Measurements from ENCODE around the gene TAX1BP3. TPM values are rescaled to one million over a fixed set of nuclear protein-coding genes. Genes with fewer than 3 reads are reported as not detected.

The TAX1BP3 gene
- total and polyA plus RNA-seq, 2 of the 13 experiments (the other 11 are each of a cell fraction or from before 2014, with no cell fraction given), result 16.7 to 45.1 TPM

DNA sequence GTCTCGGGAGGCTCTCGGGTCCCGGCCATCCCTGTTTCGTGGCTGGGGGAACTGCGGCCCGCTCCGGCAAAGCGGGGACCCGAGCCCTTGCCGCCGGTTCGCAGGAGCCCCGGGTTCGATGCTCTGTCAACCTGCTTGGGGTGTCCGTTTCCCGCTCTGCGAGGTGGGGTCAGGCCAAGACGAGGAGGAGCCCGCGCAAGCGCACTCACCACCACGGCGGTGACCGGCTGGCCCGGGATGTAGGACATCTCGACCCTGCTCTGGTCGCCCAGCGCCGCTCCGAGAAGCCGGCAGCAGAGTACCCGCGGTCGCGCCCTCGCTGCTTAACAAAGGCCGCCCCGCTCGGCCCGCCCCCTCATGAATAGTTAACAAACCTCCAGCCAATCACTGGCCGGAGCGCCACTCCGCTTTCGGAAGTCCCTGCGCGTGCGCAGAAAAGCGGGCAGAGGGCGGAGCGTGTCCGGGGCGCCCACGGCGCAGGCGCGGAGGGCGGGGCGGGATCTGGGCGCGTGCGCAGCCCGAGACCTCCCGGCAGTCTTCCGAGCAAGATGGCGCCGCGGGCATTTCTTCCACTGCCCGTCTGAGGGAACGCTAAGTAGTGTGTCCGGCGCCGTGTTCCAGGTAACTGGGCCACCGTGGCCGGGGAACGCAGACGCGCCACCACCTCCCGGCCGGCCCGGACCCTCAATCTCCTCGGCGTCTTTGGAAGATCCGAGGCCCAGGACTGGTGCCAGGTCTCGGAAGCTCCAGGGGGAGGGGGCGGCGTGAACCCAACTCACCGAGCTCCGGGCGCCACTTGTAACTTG, at the start of gene TAX1BP3, which contains the start of gene EMC6 (continued):
- no peak for TF ChIP-seq ELF4 (CRISPR knock-in tag; IDR thresholded peaks at IDR 0.05; ENCODE audit: borderline replicate concordance)
- TF ChIP-seq, protein P1, sequence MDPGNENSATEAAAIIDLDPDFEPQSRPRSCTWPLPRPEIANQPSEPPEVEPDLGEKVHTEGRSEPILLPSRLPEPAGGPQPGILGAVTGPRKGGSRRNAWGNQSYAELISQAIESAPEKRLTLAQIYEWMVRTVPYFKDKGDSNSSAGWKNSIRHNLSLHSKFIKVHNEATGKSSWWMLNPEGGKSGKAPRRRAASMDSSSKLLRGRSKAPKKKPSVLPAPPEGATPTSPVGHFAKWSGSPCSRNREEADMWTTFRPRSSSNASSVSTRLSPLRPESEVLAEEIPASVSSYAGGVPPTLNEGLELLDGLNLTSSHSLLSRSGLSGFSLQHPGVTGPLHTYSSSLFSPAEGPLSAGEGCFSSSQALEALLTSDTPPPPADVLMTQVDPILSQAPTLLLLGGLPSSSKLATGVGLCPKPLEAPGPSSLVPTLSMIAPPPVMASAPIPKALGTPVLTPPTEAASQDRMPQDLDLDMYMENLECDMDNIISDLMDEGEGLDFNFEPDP (CRISPR knock-in tag; conservative IDR thresholded peaks at IDR 0.05), result no peak
- TF ChIP-seq ZNF274 (CRISPR knock-in tag; IDR thresholded peaks at IDR 0.05), result peak; percentile 26; the same call in 1 of the 2 replicates
- peak; percentile 32; the same call in 1 of the 2 replicates for TF ChIP-seq ZNF879 (CRISPR knock-in tag; IDR thresholded peaks at IDR 0.05)
- TF ChIP-seq HNF4A (CRISPR knock-in tag; IDR thresholded peaks at IDR 0.05), result no peak
- no peak for TF ChIP-seq FOXP1 (IDR thresholded peaks at IDR 0.05)
- TF ChIP-seq FOXP1 (CRISPR knock-in tag; IDR thresholded peaks at IDR 0.05), result no peak
- TF ChIP-seq, protein P2, sequence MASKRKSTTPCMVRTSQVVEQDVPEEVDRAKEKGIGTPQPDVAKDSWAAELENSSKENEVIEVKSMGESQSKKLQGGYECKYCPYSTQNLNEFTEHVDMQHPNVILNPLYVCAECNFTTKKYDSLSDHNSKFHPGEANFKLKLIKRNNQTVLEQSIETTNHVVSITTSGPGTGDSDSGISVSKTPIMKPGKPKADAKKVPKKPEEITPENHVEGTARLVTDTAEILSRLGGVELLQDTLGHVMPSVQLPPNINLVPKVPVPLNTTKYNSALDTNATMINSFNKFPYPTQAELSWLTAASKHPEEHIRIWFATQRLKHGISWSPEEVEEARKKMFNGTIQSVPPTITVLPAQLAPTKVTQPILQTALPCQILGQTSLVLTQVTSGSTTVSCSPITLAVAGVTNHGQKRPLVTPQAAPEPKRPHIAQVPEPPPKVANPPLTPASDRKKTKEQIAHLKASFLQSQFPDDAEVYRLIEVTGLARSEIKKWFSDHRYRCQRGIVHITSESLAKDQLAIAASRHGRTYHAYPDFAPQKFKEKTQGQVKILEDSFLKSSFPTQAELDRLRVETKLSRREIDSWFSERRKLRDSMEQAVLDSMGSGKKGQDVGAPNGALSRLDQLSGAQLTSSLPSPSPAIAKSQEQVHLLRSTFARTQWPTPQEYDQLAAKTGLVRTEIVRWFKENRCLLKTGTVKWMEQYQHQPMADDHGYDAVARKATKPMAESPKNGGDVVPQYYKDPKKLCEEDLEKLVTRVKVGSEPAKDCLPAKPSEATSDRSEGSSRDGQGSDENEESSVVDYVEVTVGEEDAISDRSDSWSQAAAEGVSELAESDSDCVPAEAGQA (IDR thresholded peaks at IDR 0.05; ENCODE audit: low read depth), result no peak
- TF ChIP-seq, protein P2 (CRISPR knock-in tag; IDR thresholded peaks at IDR 0.05; ENCODE audit: borderline replicate concordance), result 0 out of 2 replicates have a peak, but pooled peaks have one; percentile 54
- TF ChIP-seq ZNF431 (CRISPR knock-in tag; IDR thresholded peaks at IDR 0.05; ENCODE audit: borderline replicate concordance, low read depth), result no peak; the same call in 1 of the 2 replicates
- peak; percentile 82 for TF ChIP-seq RBM39 (IDR thresholded peaks at IDR 0.05; ENCODE audit: low read depth, low read length, poor library complexity, severe bottlenecking)
- TF ChIP-seq ZSCAN22 (CRISPR knock-in tag; IDR thresholded peaks at IDR 0.05), result no peak
- TF ChIP-seq, protein P3, sequence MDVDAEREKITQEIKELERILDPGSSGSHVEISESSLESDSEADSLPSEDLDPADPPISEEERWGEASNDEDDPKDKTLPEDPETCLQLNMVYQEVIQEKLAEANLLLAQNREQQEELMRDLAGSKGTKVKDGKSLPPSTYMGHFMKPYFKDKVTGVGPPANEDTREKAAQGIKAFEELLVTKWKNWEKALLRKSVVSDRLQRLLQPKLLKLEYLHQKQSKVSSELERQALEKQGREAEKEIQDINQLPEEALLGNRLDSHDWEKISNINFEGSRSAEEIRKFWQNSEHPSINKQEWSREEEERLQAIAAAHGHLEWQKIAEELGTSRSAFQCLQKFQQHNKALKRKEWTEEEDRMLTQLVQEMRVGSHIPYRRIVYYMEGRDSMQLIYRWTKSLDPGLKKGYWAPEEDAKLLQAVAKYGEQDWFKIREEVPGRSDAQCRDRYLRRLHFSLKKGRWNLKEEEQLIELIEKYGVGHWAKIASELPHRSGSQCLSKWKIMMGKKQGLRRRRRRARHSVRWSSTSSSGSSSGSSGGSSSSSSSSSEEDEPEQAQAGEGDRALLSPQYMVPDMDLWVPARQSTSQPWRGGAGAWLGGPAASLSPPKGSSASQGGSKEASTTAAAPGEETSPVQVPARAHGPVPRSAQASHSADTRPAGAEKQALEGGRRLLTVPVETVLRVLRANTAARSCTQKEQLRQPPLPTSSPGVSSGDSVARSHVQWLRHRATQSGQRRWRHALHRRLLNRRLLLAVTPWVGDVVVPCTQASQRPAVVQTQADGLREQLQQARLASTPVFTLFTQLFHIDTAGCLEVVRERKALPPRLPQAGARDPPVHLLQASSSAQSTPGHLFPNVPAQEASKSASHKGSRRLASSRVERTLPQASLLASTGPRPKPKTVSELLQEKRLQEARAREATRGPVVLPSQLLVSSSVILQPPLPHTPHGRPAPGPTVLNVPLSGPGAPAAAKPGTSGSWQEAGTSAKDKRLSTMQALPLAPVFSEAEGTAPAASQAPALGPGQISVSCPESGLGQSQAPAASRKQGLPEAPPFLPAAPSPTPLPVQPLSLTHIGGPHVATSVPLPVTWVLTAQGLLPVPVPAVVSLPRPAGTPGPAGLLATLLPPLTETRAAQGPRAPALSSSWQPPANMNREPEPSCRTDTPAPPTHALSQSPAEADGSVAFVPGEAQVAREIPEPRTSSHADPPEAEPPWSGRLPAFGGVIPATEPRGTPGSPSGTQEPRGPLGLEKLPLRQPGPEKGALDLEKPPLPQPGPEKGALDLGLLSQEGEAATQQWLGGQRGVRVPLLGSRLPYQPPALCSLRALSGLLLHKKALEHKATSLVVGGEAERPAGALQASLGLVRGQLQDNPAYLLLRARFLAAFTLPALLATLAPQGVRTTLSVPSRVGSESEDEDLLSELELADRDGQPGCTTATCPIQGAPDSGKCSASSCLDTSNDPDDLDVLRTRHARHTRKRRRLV (CRISPR knock-in tag; IDR thresholded peaks at IDR 0.05), result no peak
- peak; percentile 35 for TF ChIP-seq ZMYM4 (CRISPR knock-in tag; IDR thresholded peaks at IDR 0.05)
- TF ChIP-seq NONO (IDR thresholded peaks at IDR 0.05), result no peak
- TF ChIP-seq NONO (CRISPR knock-in tag; conservative IDR thresholded peaks at IDR 0.05), result peak; percentile 84; the same call in 1 of the 2 replicates
- TF ChIP-seq MIER3 (CRISPR knock-in tag; IDR thresholded peaks at IDR 0.05; ENCODE audit: borderline replicate concordance), result no peak
- no peak for TF ChIP-seq ZNF549 (CRISPR knock-in tag; IDR thresholded peaks at IDR 0.05)
